HepG2 (cell line): ENCODE measurements around the gene PLP1.

Experiments used
- CREM ChIP-seq, 2 experiments: sonication (generic) in 1 of 2; formaldehyde crosslinking in 1 of 2; IDR thresholded peaks; 2 replicates each; pipeline versions ENCODE4 v1.4.0 to v1.6.1; 2016 to 2020; ENCODE audit warnings: antibody characterized with exemption in 1 of 2, mild to moderate bottlenecking in 1 of 2, missing genetic modification reagents in 1 of 2
- ZNF24 ChIP-seq: fragments of 450-650 bp; IDR thresholded peaks from 2 replicates; pipeline ENCODE4 v1.6.1; 2017; ENCODE audit warnings: antibody characterized with exemption, mild to moderate bottlenecking

- TF ChIP-seq CREM (IDR thresholded peaks at IDR 0.05) (no peak), CREM (CRISPR knock-in tag; IDR thresholded peaks at IDR 0.05) (no peak), ZNF24 (no peak)
These were observed 51.9 kb downstream of the PLP1 start for GRCh38 chrX:103828529-103828928.
